SK-N-MC (cell line): ENCODE data around the gene PPP6R3.
A peak's percentile ranks its signal among the peaks of the same experiment; 100 is the strongest.

Experiments used
- DNase-seq: peaks from one replicate; pipeline ENCODE4 v3.0.0-alpha.2; 2011; ENCODE audit warnings: low read depth, low spot score
- H3K27ac ChIP-seq: fragments of 200-600 bp; sonication (generic); 2 replicates; pipeline ENCODE4 v1.5.1; 2016; ENCODE audit warnings: mixed run types
- H3K36me3 ChIP-seq: fragments of 200-600 bp; sonication (generic); 2 replicates; pipeline ENCODE4 v1.6.1; 2017; ENCODE audit warnings: antibody characterized with exemption, low read length, mixed read lengths; ENCODE audit not compliant: insufficient read depth
- H3K4me3 ChIP-seq: fragments of 200-600 bp; sonication (generic); 2 replicates; pipeline ENCODE4 v1.5.1; 2016
- H3K9ac ChIP-seq: fragments of 200-600 bp; sonication (generic); 2 replicates; pipeline ENCODE4 v1.8.0; 2017; ENCODE audit warnings: mixed run types, mixed read lengths; ENCODE audit not compliant: insufficient read length
- H3K9me3 ChIP-seq: fragments of 200-600 bp; sonication (generic); 2 replicates; pipeline ENCODE4 v1.6.1; 2017; ENCODE audit warnings: low read depth, mild to moderate bottlenecking, antibody characterized with exemption, low read length, moderate library complexity, mixed read lengths
- EZH2 ChIP-seq: fragments of 200-600 bp; sonication (generic); IDR thresholded peaks from one replicate; pipeline ENCODE4 v1.6.1; 2017; ENCODE audit warnings: antibody characterized with exemption
- FOXP2 ChIP-seq: optimal IDR thresholded peaks from 2 replicates; pipeline ENCODE3; 2011; ENCODE audit warnings: mild to moderate bottlenecking, moderate library complexity; ENCODE audit not compliant: insufficient read depth; ENCODE audit errors: extremely low read length, control extremely low read depth
- POLR2AphosphoS5 ChIP-seq: IDR thresholded peaks from 2 replicates; pipeline ENCODE4 v1.6.1; 2012; ENCODE audit warnings: mild to moderate bottlenecking, low read depth, low read length, borderline replicate concordance

Gene PPP6R3

GRCh38 chr11:68460741-68461574 is at the start of gene PPP6R3:
Gene PPP6R3, plus strand, starts transcription at chr11:68460752. Its CDS starts 76,913 bp downstream, at chr11:68537665.
- Histone ChIP-seq H3K4me3 (peak within 1 kb of the TSS; percentile 83), H3K36me3 (peaks cover 18% of the 10 kb centered on the region), H3K9me3 (no peaks in the 10 kb centered on the region), H3K9ac (peak within 1 kb of the TSS; percentile 83), H3K27ac (peak within 1 kb of the TSS; percentile 88)
- no peak for DNase-seq
- TF ChIP-seq POLR2AphosphoS5 (peak; percentile 68), FOXP2 (no peak)

GRCh38 chr11:68411501-68411991 is 49.0 kb upstream of the PPP6R3 start:
- Histone ChIP-seq H3K27ac (no peak overlapping the region), H3K9me3 (no peaks in the 10 kb centered on the region), H3K36me3 (peaks cover 64% of the 10 kb centered on the region; the same call in 1 of the 2 replicates), H3K4me3 (no peak overlapping the region), H3K9ac (no peak overlapping the region)
- no peak for TF ChIP-seq POLR2AphosphoS5
- no peak for TF ChIP-seq EZH2
- no peak for TF ChIP-seq FOXP2
- DNase-seq = no peak

GRCh38 chr11:68412593-68413475 is 47.7 kb upstream of the PPP6R3 start:
- Histone ChIP-seq H3K4me3 (no peak overlapping the region), H3K27ac (no peak overlapping the region), H3K36me3 (peaks cover 63% of the 10 kb centered on the region; the same call in 1 of the 2 replicates), H3K9me3 (no peaks in the 10 kb centered on the region), H3K9ac (no peak overlapping the region)
- DNase-seq = no peak
- TF ChIP-seq POLR2AphosphoS5 (no peak), FOXP2 (no peak), EZH2 (no peak)

GRCh38 chr11:68413591-68413999 is 47.0 kb upstream of the PPP6R3 start:
- H3K27ac ChIP-seq = no peak overlapping the region
- H3K36me3 ChIP-seq = peaks cover 60% of the 10 kb centered on the region; the same call in 1 of the 2 replicates
- no peaks in the 10 kb centered on the region for H3K9me3 ChIP-seq
- H3K4me3 ChIP-seq = no peak overlapping the region
- TF ChIP-seq POLR2AphosphoS5 (no peak), EZH2 (no peak), FOXP2 (no peak)
- DNase-seq = no peak
- H3K9ac ChIP-seq = no peak overlapping the region

- DNase-seq = no peak
- Histone ChIP-seq H3K9ac (no peak overlapping the region), H3K9me3 (no peaks in the 10 kb centered on the region), H3K36me3 (peaks cover 59% of the 10 kb centered on the region; the same call in 1 of the 2 replicates), H3K4me3 (no peak overlapping the region), H3K27ac (no peak overlapping the region)
- no peak for TF ChIP-seq EZH2
- no peak for TF ChIP-seq FOXP2
- no peak for TF ChIP-seq POLR2AphosphoS5
These were observed 45.9 kb upstream of the PPP6R3 start for GRCh38 chr11:68414496-68415221.

- H3K36me3 ChIP-seq = peaks cover 53% of the 10 kb centered on the region; the same call in 1 of the 2 replicates
These were observed 44.4 kb upstream of the PPP6R3 start for GRCh38 chr11:68416070-68416578.

GRCh38 chr11:68418648-68419047 is 41.9 kb upstream of the PPP6R3 start:
- Histone ChIP-seq H3K9me3 (no peaks in the 10 kb centered on the region), H3K9ac (no peak overlapping the region), H3K36me3 (peaks cover 32% of the 10 kb centered on the region; the same call in 1 of the 2 replicates), H3K27ac (no peak overlapping the region), H3K4me3 (no peak overlapping the region)
- TF ChIP-seq FOXP2 (no peak), POLR2AphosphoS5 (no peak), EZH2 (no peak)
- DNase-seq = no peak

More at GRCh38 chr11:68416070-68416578, 44.4 kb upstream of the PPP6R3 start:
- Histone ChIP-seq H3K27ac (no peak overlapping the region), H3K4me3 (no peak overlapping the region), H3K9me3 (no peaks in the 10 kb centered on the region), H3K9ac (no peak overlapping the region)
- no peak for TF ChIP-seq EZH2
- no peak for TF ChIP-seq POLR2AphosphoS5
- TF ChIP-seq FOXP2 = no peak
- no peak for DNase-seq
